ACC112 (cell line): ENCODE results near the gene MCTP1.

Source experiments
- H2AFZ ChIP-seq: fragments of 200-600 bp; sonication (generic); one replicate; pipeline ENCODE4 v1.6.0; 2017; ENCODE audit warnings: antibody characterized with exemption, low read length; ENCODE audit not compliant: unreplicated experiment
- H3K27ac ChIP-seq: fragments of 200-600 bp; sonication (generic); 2 replicates; pipeline ENCODE4 v1.5.1; 2014; ENCODE audit warnings: low read depth, mild to moderate bottlenecking, antibody characterized with exemption, low read length, moderate library complexity
- H3K27me3 ChIP-seq: fragments of 200-600 bp; sonication (generic); 2 replicates; pipeline ENCODE4 v1.6.1; 2014; ENCODE audit warnings: mild to moderate bottlenecking, antibody characterized with exemption, low read length, moderate library complexity, mixed read lengths; ENCODE audit not compliant: insufficient read depth
- H3K36me3 ChIP-seq: fragments of 200-600 bp; sonication (generic); 2 replicates; pipeline ENCODE4 v1.6.1; 2016; ENCODE audit warnings: mild to moderate bottlenecking, antibody characterized with exemption, low read length, moderate library complexity, mixed read lengths; ENCODE audit not compliant: insufficient read depth
- H3K4me1 ChIP-seq: fragments of 200-600 bp; sonication (generic); one replicate; pipeline ENCODE4 v1.6.1; 2016; ENCODE audit warnings: low read length, mixed read lengths; ENCODE audit not compliant: insufficient read depth, unreplicated experiment, control insufficient read depth
- H3K4me3 ChIP-seq: fragments of 200-600 bp; sonication (generic); 2 replicates; pipeline ENCODE4 v1.5.1; 2014; ENCODE audit warnings: mild to moderate bottlenecking, low read depth, low read length
- H3K79me2 ChIP-seq: fragments of 200-600 bp; sonication (generic); one replicate; pipeline ENCODE4 v1.6.0; 2016; ENCODE audit warnings: low read length; ENCODE audit not compliant: control insufficient read depth, unreplicated experiment, insufficient read depth

Gene MCTP1

DNA sequence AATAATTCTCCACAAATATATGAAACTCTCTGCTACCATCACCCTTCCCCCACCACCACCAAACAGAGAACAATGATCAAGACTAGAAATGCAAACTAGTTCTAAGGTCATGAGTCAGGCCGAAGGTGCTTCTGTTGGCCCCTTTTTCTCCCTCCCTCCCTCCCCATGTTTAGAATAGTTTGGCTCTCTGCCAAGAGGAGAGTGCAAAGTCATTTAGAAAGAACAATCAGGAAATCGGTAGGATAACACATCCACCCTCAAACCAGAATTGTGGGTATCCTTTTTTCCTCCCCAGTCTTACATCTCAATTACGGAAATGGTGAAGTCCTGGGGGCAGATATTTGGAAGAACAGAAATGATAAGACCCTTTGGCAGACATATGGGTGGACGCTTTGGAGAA, 496.4 kb downstream of the MCTP1 start:
- Histone ChIP-seq H3K4me1 (peaks cover 17% of the 10 kb centered on the region), H3K79me2 (no peaks in the 10 kb centered on the region), H2AFZ (no peak overlapping the region), H3K27me3 (no peaks in the 10 kb centered on the region), H3K36me3 (no peaks in the 10 kb centered on the region), H3K4me3 (no peak overlapping the region), H3K27ac (no peak overlapping the region)

DNA sequence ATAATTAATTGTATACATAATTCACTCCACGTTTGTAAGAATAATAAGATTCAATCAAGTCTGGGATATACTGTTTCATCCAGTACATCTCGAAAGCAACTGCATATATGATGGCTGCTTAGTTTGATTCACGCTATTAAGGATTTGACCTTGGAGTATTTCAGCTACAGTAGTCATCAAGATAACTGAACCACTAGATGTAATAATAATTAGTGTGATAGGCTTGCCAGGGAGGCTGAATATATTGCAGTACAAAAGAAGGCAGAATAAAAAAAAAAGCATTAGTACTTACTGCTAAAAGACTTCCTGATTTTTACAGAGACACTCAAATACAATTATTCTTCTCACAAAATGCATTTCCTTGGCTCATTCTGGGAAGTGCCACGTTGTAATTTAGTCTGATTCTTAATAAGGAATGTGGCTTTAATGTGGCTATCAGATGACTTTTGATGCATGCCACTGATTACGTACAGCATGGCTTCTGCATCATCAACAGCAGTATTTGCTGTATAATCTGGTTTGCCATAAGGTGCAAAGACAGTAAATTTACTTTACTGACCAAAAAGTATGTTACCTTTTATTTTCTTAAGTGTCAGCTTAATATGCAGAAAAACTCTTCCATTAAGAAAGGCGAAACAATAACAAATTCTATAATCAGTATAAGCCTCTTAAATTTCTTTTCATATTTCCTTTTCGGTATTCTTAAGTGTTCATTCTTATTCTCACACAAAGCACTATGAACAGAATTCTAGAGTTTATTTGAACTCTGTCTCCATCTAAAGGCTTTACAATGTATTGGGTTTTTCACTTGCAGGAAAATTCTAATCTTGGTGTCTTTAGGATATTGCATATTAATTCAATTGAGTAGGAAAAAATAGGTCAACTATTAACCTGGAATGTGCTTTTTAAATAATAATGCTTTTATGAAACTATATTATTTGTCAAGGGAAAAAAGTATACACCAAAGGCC, 500.1 kb downstream of the MCTP1 start:
- no peak overlapping the region for H2AFZ ChIP-seq
- H3K27ac ChIP-seq: no peak overlapping the region
- peaks cover 6% of the 10 kb centered on the region for H3K4me1 ChIP-seq
- H3K4me3 ChIP-seq: no peak overlapping the region
- H3K27me3 ChIP-seq: no peaks in the 10 kb centered on the region
- no peaks in the 10 kb centered on the region for H3K79me2 ChIP-seq
- no peaks in the 10 kb centered on the region for H3K36me3 ChIP-seq

GRCh38 chr5:94782383-94782782, 502.5 kb downstream of the MCTP1 start:
- Histone ChIP-seq H3K27me3 (no peaks in the 10 kb centered on the region), H2AFZ (no peak overlapping the region), H3K79me2 (no peaks in the 10 kb centered on the region), H3K36me3 (no peaks in the 10 kb centered on the region), H3K4me1 (peaks cover 3% of the 10 kb centered on the region), H3K4me3 (no peak overlapping the region), H3K27ac (no peak overlapping the region)

GRCh38 chr5:94779684-94780083, 505.2 kb downstream of the MCTP1 start:
- Histone ChIP-seq H3K4me3 (no peak overlapping the region), H3K27ac (no peak overlapping the region), H3K4me1 (peaks cover 8% of the 10 kb centered on the region), H3K36me3 (no peaks in the 10 kb centered on the region), H2AFZ (no peak overlapping the region), H3K79me2 (no peaks in the 10 kb centered on the region), H3K27me3 (no peaks in the 10 kb centered on the region)

DNA sequence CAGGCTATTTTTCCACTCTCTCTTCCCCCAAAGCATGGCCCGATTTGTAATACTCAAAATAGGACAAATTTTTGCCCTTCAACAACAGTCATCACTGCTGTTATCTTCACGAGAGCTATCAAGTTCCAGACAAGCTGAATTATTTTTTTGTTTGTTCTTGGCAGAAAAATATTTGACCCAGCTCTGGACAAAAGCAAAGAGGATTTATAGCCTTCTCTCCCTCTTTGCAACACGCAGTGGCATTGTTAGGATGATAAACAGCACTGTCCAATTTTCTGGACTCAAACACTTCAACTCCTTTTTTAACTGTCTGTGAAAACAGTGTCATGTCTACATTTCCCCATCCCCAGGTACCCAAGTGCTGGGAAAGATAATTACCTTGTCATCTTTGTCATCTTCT, 506.2 kb downstream of the MCTP1 start:
- Histone ChIP-seq H3K36me3 (no peaks in the 10 kb centered on the region), H3K27me3 (no peaks in the 10 kb centered on the region), H3K79me2 (no peaks in the 10 kb centered on the region), H3K27ac (no peak overlapping the region), H2AFZ (no peak overlapping the region), H3K4me3 (no peak overlapping the region), H3K4me1 (peaks cover 8% of the 10 kb centered on the region)

GRCh38 chr5:94778299-94778698, 506.6 kb downstream of the MCTP1 start:
- Histone ChIP-seq H3K79me2 (no peaks in the 10 kb centered on the region), H3K4me1 (peaks cover 8% of the 10 kb centered on the region), H3K36me3 (no peaks in the 10 kb centered on the region), H3K27ac (no peak overlapping the region), H3K27me3 (no peaks in the 10 kb centered on the region), H3K4me3 (no peak overlapping the region), H2AFZ (no peak overlapping the region)

- Histone ChIP-seq H3K27me3 (no peaks in the 10 kb centered on the region), H3K4me1 (peaks cover 8% of the 10 kb centered on the region), H3K36me3 (no peaks in the 10 kb centered on the region), H2AFZ (no peak overlapping the region), H3K4me3 (no peak overlapping the region), H3K27ac (no peak overlapping the region), H3K79me2 (no peaks in the 10 kb centered on the region)
These were observed 507.6 kb downstream of the MCTP1 start for GRCh38 chr5:94777056-94777880.

DNA sequence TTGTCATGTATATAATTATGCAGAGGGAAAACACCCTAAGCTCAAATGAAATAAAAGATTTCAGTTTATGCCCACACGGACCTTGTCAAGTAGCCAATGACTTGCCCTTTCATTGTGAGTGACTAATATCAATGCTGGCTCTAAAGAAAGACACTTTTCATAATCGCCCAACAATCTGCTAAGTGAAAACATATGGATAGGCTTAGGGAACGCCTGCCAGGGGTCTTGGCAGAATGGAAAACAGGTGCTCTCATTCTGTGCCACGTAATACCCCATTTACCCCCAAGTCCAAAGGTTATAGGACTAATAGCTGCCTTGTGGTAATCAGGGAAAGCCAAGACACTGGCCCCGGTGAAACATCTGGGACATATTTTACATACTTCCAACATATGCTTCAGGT, 508.7 kb downstream of the MCTP1 start:
- Histone ChIP-seq H3K4me3 (no peak overlapping the region), H3K4me1 (peaks cover 8% of the 10 kb centered on the region), H2AFZ (no peak overlapping the region), H3K79me2 (no peaks in the 10 kb centered on the region), H3K27me3 (no peaks in the 10 kb centered on the region), H3K36me3 (no peaks in the 10 kb centered on the region), H3K27ac (no peak overlapping the region)

GRCh38 chr5:94775088-94775487, 509.8 kb downstream of the MCTP1 start:
- H3K4me1 ChIP-seq: peaks cover 8% of the 10 kb centered on the region
- no peaks in the 10 kb centered on the region for H3K36me3 ChIP-seq
- H3K79me2 ChIP-seq: no peaks in the 10 kb centered on the region
- H3K27ac ChIP-seq: no peak overlapping the region
- no peaks in the 10 kb centered on the region for H3K27me3 ChIP-seq
- H3K4me3 ChIP-seq: no peak overlapping the region
- H2AFZ ChIP-seq: no peak overlapping the region

DNA sequence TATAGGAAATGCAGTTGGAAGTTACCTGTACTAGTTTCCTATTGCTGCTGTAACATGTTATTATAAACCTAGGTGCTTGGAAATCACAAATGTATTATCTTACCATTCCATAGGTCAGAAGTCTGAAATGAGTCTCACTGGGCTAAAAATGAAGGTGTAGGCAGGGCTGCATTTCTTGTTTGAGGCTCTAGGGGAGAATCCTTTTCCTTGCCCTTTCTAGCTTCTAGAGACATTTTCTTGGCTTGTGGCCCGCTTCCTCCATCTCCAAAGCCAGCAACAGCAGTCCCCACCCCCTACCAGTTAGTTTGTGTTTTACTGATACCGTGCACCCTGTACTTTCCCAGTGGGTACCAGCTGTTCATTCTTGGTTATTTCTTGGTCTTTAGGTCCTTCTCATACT, 513.2 kb downstream of the MCTP1 start:
- Histone ChIP-seq H3K4me1 (peaks cover 4% of the 10 kb centered on the region), H3K4me3 (no peak overlapping the region), H3K36me3 (no peaks in the 10 kb centered on the region), H3K27me3 (no peaks in the 10 kb centered on the region), H3K27ac (no peak overlapping the region), H3K79me2 (no peaks in the 10 kb centered on the region), H2AFZ (no peak overlapping the region)
